ELR (cell line): Measurements from ENCODE around the gene FAM171A1.
A peak's percentile ranks its signal among the peaks of the same experiment; 100 is the strongest.

Experiments used
- DNase-seq: peaks from one replicate; pipeline ENCODE4 v3.0.0-alpha.2; 2015; ENCODE audit warnings: low read depth

The FAM171A1 gene

DNA sequence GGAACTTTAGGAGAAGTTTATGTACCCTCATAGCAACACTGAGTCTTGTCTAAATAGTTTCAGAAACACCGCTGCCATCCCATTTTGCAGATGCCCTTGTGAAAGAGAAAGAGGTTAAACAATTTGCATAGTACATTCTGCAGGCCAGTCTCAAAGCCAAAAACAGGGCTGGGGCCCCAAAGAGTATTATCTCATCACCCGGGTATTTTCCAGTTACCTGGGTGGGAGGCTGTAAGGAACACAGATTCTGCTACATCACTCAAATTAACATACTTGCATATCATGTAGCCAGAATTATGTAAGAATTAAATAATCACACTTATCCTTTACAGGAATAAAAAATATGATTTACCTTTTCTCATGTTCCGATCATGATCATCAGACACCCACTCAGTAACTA lies 3.1 kb upstream of the FAM171A1 start:
- no peak for DNase-seq

DNA sequence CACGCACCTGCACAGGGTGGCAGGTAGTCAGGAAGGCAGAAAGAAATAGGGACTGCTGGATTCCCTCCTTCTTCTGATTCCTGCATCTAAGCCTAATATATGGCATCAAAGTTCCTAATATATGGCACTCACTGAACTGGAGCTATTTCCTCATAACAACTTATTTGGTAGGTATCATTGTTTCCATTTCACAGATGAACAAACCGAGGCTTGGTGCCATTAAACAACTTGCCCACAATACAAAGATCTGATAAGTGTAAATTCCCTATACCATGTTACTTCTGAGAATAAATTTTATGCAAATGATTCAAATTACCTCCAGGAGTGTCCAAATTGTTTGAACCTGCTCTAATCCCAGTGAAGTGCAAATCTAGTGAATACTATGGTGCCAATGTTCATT lies 2.1 kb upstream of the FAM171A1 start:
- no peak for DNase-seq

DNA sequence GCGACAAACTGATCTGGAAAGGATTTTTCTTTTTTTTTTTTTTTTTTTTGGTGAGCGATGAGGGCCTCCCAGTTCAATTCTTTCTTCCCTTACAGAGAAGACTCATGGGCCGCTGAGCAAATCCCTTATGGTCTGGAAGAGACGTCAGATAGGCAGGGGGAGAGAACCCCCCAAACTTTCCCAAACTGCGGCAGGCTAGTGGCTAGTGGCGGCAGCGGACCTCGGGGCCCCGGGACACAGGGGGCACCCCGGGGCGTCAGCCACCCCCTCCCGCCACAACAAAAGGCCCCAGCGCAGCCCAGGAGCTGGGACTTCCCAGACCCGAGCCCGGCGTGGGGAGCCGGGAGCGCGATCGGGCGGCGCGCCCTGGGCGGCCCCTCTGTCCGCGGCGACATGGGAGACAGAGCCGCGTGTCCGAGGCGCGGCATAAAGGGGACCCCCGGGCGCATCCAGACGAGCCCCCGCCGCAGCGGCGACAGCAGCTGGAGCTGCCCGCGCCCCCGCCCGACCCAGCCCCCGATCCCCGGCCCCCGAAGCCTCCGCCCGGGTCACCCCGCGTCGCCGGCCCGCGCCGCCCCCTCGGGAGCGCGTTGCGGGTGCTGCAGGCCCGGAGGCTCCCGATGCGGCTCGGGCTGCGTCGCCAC lies 755 bp downstream of the FAM171A1 start:
- DNase-seq: peak; percentile 41

DNA sequence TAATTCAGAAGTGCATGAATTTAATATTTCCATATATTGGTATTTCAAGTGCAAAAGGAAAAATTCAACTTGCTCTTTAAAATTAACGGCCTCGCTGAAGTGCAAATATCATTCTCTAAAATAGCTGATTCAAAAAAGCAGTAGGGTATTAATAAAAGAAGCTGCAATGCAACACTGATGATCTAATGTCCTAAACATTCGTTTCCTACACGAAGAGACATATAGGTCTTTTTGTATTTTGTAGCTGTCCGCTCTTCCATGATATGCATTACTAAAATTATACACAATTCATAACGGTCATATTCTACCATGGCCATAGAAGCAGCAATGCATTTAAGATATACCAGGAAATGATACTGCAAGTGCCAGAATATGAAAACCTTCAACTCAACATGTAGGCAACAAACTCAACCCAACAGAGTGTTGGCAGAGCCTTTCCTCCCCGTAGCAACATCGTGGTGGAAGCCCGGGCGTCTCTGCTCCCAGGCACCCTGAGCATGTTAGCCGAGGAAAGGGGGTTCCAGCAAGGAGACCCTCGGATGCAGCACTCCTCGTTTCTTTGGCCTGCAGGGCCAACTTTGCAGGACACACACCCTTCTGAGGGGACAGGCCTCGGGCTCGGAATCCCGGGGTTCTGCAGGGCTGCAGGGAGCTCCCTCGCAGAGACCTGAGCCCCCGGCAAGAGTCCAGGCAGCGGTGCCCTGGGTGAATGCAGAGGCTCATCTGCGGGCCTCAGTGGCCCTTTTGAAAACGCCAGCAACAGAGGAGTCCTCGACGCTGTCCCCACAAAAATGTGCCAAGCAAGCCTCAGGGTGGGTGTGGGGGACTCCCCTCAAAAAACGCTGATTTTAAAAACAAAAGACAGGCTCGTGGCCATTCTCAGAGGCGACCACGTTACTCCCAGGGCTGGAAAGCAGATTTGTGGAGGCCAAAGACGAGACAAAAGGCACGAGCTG lies 1.6 kb downstream of the FAM171A1 start:
- DNase-seq: peak; percentile 17

DNA sequence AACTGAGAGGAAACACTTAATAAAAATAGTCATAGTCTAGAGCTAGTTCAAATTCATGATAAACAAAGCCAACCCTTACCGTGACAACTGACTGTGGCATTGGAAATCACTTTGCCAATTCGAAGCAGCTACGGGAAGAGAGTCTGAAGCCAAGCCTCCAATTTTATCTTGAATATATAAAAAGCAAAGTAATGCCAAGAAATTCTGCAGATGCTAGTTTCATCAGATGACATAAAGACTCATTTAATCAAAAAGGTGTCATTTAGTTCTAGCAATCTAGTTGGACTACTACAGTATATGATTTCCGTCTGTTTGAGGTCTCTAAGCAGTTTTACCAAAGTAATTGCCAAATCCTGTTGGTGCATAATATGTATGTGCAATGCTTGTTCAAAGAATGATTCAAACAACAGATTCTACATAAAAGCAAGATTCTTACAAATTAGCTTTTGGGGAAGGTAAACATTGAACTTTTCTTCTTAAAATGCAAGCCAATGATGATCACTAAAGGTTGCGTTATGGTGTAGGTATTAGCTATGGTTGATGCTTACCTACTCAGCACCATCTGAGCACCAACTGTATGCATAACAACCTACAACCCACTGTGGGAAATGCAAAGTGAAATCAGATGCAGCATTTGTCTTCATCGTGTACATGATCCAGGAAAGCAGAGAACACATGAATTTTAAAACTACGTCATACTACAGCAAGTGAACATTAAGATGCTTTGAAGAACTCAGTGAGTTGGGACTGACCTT lies 2.8 kb downstream of the FAM171A1 start:
- no peak for DNase-seq

DNA sequence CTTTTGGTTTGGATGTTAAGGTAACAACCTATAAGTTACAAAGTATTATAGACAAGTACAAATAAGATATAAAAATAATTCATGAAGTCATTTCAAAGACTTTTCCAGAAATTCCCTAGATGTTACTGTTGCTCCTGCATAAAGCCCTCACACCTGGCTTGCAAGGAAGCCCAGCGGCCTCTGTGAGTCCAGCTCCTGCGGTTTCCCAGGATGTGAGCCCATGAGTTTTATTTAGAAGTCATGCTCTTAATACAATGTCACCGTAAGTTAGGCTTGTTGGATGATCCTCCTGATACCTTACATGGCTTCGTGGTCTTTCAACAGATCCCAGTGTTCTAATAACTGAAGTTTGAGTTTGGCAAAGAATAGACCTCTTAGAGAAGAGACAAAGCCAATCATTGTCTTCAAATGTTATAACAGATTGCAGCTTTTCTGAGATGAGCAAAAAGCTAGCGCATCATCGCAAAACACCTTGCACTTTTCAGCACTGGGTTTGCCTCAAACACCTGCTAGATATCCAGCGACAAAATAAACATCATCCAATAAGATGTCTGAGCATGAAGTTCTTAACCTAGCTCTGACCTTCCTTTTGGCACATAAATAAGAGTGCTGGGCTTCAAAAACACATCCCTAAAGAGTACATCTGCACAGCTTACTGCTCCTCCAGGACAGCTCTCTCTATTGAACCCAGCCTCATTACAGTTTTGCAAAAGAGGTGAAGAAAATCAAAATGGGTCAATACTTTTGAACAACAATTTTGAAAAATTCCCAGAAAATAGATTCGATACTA lies 3.6 kb downstream of the FAM171A1 start:
- no peak for DNase-seq

DNA sequence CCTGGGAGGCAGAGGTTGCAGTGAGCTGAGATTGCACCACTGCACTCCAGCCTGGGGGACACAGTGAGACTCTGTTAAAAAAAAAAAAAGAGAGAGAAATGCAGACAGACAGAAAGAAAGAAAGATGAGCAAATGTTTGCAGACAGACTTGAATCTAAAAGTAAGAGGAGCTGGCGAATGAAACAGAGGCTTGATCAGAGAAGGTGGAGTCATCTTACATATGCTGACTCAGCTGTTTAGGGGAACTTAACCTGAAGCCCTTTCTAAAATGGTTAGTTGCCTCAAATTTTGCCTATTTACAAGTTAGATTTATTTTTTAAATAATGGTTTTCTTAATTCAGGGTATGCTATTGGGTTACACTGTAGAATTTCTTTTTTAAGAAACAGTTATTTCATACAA lies 5.4 kb downstream of the FAM171A1 start:
- no peak for DNase-seq

DNA sequence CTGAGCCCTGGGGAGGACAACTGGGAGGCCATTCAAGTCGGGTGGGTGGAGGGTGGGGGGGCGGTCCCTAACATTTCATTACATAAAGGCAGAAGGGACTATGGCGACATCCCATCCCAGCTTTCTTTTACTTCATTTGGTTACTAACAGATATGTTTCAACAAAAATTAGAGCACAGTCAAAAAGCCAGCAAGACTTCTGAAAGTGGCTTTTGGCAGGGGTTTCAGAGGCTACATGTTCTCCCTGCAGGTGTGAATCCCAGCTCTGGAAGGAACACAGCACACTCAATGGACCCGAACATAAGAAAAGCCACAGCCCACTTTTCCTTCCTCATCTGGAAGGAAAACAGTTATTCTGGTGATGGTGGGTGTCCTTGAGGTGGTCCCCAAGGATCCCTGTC lies 7.1 kb downstream of the FAM171A1 start:
- no peak for DNase-seq

DNA sequence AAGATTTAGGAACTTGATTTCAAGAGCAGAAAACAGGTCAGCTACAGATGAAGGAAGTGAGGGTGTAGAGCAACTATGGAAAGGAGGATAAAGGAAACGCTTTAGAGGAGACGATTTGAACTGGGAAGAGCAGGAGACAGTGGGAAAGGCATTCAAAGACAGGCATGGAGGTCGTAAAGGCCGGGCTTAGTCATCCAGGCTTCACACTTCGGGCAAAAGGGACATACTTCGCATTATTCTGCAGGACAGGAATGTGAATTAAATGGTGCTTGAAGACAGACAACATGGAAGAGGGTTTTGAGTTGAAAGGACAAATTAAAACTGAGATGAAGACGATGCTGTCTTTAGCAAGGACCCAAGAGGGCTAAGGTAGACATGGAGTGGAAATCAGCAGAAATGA lies 8.1 kb downstream of the FAM171A1 start:
- peak; percentile 63 for DNase-seq

DNA sequence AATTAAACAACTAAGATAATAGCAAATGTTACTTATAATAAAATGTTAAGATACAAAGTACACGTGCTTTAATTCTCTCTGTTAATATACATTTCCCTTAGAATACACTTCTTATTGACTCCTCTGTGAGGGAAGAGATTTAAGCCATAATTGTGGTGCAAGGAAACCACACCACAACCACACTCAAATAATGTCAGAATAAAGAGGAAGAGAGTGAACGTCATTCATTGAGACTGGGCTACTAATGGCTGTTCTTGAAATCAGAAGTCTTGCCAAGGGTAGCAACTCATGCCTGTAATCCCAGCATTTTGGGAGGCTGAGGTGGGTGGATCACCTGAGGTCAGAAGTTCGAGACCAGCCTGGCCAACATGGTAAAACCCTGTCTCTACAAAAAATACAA lies 10.0 kb downstream of the FAM171A1 start:
- DNase-seq: no peak

DNA sequence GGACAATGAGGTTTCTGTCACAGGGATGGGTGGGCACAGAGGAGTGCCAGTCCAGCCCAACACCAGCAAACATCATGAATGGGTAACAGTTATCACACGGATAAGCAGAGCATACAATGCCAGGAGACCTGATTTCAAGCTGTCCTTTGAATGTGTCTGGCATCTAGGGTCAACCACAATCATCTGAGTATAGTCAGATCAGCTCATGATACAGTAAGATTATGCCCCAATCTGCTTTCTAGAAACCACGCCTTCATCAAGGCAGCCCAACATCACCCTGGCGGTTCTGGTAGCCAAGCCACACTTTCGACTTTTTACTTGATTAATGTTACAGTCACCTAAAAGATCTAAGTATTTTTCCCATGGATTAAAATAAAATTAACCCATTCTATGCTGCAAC lies 10.5 kb downstream of the FAM171A1 start:
- no peak for DNase-seq

DNA sequence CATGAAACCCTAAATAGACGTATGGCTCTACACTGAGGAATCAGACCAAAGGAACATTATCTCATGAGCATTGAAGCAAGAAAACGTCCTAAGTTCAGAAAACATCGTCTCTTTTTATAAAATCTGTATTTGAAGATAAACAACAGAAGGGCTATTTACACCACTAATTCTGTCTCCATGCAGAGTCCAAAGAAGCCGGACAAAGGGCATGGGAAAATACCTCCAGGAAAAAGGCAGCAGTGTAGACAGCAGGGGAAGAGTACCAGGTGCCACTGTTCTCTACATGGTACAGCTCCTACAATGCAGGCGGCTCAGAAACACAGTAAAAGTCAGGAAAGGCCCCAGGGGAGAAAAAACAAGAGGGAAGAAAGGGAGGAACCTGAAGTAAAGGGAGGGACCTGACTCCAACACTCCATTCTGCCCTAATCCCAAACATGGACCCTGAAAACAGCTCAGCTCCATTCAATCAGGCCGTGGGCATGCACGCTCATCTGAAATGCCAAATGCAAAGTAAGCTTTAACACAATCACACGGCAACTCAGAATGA lies 17.5 kb downstream of the FAM171A1 start:
- no peak for DNase-seq

DNA sequence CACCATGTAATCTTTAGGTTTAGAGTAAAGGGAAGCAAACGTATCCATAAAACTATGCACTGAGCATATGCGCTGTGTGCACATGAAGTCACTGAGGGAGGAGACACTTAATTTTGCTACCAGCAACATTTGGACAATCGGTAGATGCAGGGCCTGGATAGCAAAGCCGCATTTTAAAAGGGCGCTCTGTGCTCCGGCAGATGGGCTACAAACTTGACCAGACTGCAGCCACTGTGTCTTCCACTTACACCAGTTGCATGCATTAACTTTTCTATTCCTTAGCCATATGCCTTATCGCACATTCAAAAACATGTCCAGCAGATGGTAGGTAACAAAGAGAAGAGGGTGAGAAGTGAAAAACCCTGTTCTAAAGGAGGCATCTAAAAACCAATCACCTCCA lies 18.3 kb downstream of the FAM171A1 start:
- DNase-seq: no peak

DNA sequence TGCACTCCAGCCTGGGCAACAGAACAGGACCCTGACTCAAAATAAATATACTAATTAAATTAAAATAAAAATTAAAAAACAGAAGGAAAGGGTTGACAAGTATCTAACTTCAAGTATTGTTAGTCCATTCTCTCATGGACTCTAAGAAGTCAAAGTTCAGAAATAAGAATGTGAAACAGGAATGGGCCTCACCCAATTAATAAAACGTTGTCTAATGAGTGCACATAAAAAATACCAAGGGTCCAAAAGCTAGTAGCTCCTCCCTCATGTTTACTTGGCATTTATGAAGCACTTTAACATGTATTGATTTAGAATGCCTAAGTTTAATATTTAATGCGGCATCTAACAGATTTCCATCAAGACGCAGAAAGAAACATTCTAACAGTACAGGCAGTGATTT lies 18.9 kb downstream of the FAM171A1 start:
- no peak for DNase-seq

DNA sequence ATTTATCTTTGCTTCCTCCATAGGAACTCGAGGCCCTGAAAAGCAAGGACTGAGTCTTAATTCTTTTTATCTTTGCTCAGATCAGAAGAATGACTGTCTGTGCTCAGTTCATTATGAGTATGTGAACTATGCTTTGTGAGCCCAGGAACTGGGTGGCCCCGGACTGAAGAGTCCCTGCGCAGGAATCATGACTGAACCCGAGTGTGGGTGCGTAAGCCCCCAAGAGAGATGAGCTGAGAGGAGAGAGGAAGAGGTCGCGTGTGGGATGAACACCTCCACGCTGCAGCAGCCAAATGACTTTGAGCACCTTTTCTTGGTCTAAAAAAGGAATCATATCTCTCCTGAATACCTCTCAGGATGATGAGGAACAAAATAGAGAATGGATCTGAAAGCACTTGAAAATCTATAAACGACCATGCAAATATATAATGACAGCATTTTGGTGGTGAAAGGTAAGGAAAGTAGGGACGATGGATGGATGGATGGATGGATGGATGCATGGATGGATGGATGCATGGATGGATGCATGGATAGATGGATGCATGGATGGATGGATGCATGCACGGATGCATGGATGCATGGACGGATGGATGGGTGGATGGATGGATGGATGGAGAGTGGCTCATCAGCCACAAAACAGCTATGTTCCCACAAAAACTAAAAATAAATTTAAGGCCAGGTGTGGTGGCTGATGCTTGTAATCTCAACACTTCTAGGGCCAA lies 19.8 kb downstream of the FAM171A1 start:
- no peak for DNase-seq

DNA sequence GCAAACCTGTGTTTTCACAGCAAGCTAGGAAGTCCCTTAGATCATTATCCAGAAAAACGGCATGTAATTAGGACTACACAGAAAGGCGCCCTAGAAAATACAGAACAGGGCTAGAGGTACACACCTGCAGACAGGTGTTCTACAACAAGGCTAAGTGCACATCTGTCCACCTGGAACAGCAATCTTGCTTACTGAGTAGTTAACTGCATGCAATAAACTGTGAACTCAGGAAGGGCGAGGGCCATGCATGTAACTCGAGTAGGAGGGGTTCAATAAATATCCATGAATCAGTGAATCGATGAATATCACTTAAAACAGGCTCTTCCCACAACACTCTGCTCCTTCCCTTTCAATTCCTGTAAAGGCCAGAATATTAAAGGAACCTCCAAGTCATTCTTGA lies 22.0 kb downstream of the FAM171A1 start:
- DNase-seq: no peak

DNA sequence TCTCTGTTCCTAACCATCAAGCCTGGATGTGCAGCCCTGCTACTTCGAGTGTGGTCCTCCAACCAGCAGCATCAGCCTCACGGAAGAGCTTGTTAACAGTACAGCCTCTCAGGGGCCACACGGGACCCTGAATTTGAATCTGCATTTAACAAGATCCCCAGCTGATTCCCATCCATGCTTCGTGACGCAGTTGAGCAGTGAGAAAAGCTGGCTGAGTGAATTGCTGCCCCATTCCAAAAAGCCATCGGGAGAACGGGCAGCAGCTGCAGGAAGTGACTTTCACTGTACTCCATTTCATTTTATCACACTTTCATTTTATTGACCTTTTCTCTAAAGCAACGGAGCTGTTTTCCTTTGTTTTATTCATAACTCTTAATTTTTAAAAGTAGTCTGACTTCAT lies 22.5 kb downstream of the FAM171A1 start:
- no peak for DNase-seq

DNA sequence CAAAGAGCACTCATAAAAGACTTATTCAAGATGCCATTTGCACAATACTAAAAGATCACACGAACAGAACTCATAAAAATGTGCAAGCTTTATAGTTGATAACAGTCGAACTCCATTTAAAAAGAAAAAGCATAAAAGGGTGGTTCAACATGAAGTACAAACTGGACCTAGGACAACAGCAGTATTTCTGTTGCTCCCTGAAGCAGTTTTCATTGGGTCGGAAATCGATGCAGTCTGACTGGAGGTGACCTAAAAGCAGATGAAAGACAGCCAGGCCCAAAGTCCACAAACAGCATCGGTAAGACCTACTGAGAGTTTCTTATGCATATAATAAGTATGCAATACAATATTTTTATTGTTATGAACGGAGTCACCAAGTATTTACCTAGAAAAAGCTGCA lies 23.9 kb downstream of the FAM171A1 start:
- DNase-seq: no peak

DNA sequence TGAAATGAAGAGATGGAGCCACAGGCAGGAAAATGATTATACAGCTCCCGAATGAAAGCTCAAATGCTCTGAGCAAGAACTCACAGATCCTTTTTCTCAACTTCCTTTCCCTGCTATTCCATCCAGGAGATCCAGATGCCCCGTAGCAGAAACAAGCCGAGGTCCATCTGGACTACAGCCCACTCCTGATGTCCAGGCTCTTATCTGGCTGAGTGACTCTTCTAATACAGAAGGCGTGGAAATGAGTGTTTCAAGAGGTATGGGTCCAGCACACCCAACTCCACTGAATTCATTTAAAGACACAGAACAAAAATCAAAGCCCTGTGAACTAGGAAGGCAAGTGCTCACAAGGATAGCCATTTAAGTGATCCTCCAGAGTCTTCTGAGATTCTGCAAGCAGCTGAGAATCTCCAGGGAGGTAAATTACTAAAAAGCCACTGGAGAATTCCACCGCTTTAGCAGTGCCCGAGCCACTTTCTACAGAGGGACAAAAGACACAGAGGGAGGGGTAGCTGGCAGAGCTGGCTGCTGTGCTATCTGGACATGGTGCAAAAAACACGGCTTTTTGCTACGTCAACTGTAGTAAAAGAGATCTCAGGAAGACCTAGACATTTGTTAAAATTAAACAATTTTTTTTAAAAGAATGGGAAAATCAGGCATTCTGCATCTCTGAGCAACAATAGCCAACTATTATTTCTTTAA lies 24.5 kb downstream of the FAM171A1 start:
- DNase-seq: no peak

DNA sequence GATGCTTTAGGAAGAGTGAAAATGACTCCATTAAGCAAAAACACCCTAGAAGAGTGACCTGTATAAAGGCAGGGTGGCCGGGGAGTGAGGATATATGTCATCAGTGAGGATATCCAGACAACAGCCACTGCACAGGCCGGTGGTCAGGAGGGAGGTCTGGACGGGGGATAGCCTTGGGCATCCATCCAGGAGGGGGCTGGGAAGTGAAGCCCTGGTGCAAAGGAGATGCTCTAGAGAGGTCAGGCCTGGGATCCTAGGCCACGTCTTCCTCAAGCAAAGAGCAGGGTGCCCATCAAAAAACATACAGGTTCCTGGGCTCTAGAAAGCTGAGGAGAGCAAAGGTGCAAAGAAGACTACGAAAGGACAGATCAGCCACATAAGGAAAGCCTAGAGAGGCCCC lies 25.6 kb downstream of the FAM171A1 start:
- DNase-seq: no peak
